Panc1 (cell line): ENCODE measurements around the gene HAO1. TPM values are rescaled to one million over a fixed set of nuclear protein-coding genes. Genes with fewer than 3 reads are reported as not detected.

Experiments used
- ATAC-seq: fragments of 200-7000 bp; cut with Tn5 transposase; 2 replicates; pipeline ENCODE4 v1.9.1; 2020; ENCODE audit warnings: mild to moderate bottlenecking, moderate library complexity
- BruUV-seq: library from RNA; stranded (reverse); fragments of 400-500 nt; replicated peaks from 2 replicates; lab custom pipeline; 2021; lab: Mats Ljungman, UMichigan
- CTCF ChIA-PET: fragments of 300-600 bp; sonication (Branson Sonifier 250); formaldehyde crosslinking; loops from one replicate; lab custom pipeline; 2022; ENCODE audit warnings: antibody characterized with exemption; lab: Charles Lee
- POLR2A ChIA-PET: fragments of 300-600 bp; sonication (Branson Sonifier 250); formaldehyde crosslinking; loops from one replicate; lab custom pipeline; 2022; ENCODE audit warnings: antibody characterized with exemption; lab: Charles Lee
- DNase-seq: peaks from one replicate; pipeline ENCODE4 v3.0.0-alpha.2; 2010; ENCODE audit warnings: low read depth, low spot score
- H3K27ac ChIP-seq: 2 replicates; pipeline ENCODE4 v1.5.1; 2011; ENCODE audit warnings: mild to moderate bottlenecking, low read length, inconsistent platforms
- H3K27me3 ChIP-seq: fragments of 200-500 bp; sonication (Bioruptor generic); 2 replicates; pipeline ENCODE4 v1.6.0; 2014; ENCODE audit warnings: low read length, inconsistent platforms; ENCODE audit not compliant: control insufficient read depth, insufficient read depth
- H3K36me3 ChIP-seq: fragments of 200-500 bp; sonication (Bioruptor generic); 2 replicates; pipeline ENCODE4 v1.5.1; 2014; ENCODE audit warnings: inconsistent platforms, mild to moderate bottlenecking, low read length, moderate library complexity; ENCODE audit not compliant: control insufficient read depth, insufficient read depth
- H3K4me1 ChIP-seq: 2 replicates; pipeline ENCODE4 v1.5.1; 2011; ENCODE audit warnings: inconsistent platforms, mild to moderate bottlenecking, low read length, moderate library complexity; ENCODE audit not compliant: control insufficient read depth, insufficient read depth
- H3K4me3 ChIP-seq, 2 experiments: 2 replicates each; pipeline ENCODE4 v1.5.1; 2011 to 2012; ENCODE audit warnings: low read depth in 2 of 2, low read length in 2 of 2, mild to moderate bottlenecking in 2 of 2, inconsistent platforms in 1 of 2, moderate library complexity in 1 of 2
- H3K9me3 ChIP-seq: fragments of 200-500 bp; sonication (Bioruptor generic); 2 replicates; pipeline ENCODE4 v1.5.1; 2014; ENCODE audit warnings: low read depth, mild to moderate bottlenecking, inconsistent platforms, low read length, moderate library complexity; ENCODE audit not compliant: control insufficient read depth, insufficient read depth
- CTCF ChIP-seq: fragments of 450-650 bp; IDR thresholded peaks from 2 replicates; pipeline ENCODE4 v1.5.1; 2017; ENCODE audit warnings: mild to moderate bottlenecking
- POLR2AphosphoS5 ChIP-seq: IDR thresholded peaks from 2 replicates; pipeline ENCODE4 v1.6.1; 2012; ENCODE audit warnings: mild to moderate bottlenecking, low read depth, low read length, moderate library complexity
- REST ChIP-seq, 2 experiments: IDR thresholded peaks; 2 replicates each; pipeline ENCODE4 v1.6.1; 2011 to 2012; ENCODE audit warnings: low read depth in 2 of 2, control low read depth in 1 of 2, low read length in 1 of 2, mild to moderate bottlenecking in 1 of 2, moderate library complexity in 1 of 2; ENCODE audit not compliant: insufficient read depth in 1 of 2
- SIN3A ChIP-seq: IDR thresholded peaks from 2 replicates; pipeline ENCODE4 v1.6.1; 2012; ENCODE audit warnings: low read depth, mild to moderate bottlenecking, low read length, moderate library complexity, borderline replicate concordance; ENCODE audit not compliant: insufficient read depth
- TCF7L2 ChIP-seq: IDR thresholded peaks from 2 replicates; pipeline ENCODE4 v1.6.1; 2011; ENCODE audit warnings: mild to moderate bottlenecking, low read depth, low read length, inconsistent platforms
- in situ Hi-C: cut with HindIII; loops from 2 replicates; pipeline ENCODE4 v1.10.0; 2016; ENCODE audit warnings: low sequenced_read_pairs, low pct_unique_long_range_greater_than_20kb
- intact Hi-C: fragments of 100-400 bp; cut with micrococcal nuclease; formaldehyde crosslinking; loops from one replicate; pipeline ENCODE4 v1.10.0; 2022; ENCODE audit not compliant: unreplicated experiment
- total RNA-seq: library from RNA; stranded (reverse); gene quantifications from one replicate; pipeline ENCODE4 v1.2.1, GENCODE V29; 2021; ENCODE audit not compliant: unreplicated experiment

HAO1 gene
- total RNA-seq, 1 experiment from 2014 or later, result 0.13 TPM

GRCh38 chr20:7883741-7884140 is 56.5 kb downstream of the HAO1 start:
- H3K4me3 ChIP-seq, result no peak overlapping the region
- TF ChIP-seq SIN3A, result no peak
- TF ChIP-seq POLR2AphosphoS5, result no peak
- no peak for TF ChIP-seq CTCF
- no peak for TF ChIP-seq REST (IDR thresholded peaks at IDR 0.05; ENCODE audit: insufficient read depth in 1 of 2, low read depth in 2 of 2, low read length in 1 of 2)
- TF ChIP-seq TCF7L2, result no peak
- DNase-seq (no peak), ATAC-seq (no peak)
- no peaks in the 10 kb centered on the region for H3K9me3 ChIP-seq
- POLR2A ChIA-PET, result no interaction called here
- BruUV-seq, result no TSS peak
- no peak overlapping the region for H3K27ac ChIP-seq
- H3K36me3 ChIP-seq, result no peaks in the 10 kb centered on the region
- CTCF ChIA-PET, result no interaction called here
- in situ Hi-C loops, result no loop called here
- no peaks in the 10 kb centered on the region for H3K27me3 ChIP-seq
- intact Hi-C loops, result no loop called here
- H3K4me1 ChIP-seq, result no peaks in the 10 kb centered on the region

- intact Hi-C loops, result no loop called here
- no peaks in the 10 kb centered on the region for H3K36me3 ChIP-seq
- no peaks in the 10 kb centered on the region for H3K4me1 ChIP-seq
- no TSS peak for BruUV-seq
- no peak for ATAC-seq
- no peak for DNase-seq
- CTCF ChIA-PET, result no interaction called here
- in situ Hi-C loops, result no loop called here
- POLR2A ChIA-PET, result no interaction called here
- no peak for TF ChIP-seq REST (IDR thresholded peaks at IDR 0.05; ENCODE audit: insufficient read depth in 1 of 2, low read depth in 2 of 2, low read length in 1 of 2)
- no peak for TF ChIP-seq SIN3A
- TF ChIP-seq POLR2AphosphoS5, result no peak
- no peak for TF ChIP-seq TCF7L2
- TF ChIP-seq CTCF, result no peak
- no peak overlapping the region for H3K27ac ChIP-seq
- no peak overlapping the region for H3K4me3 ChIP-seq
- no peaks in the 10 kb centered on the region for H3K27me3 ChIP-seq
- H3K9me3 ChIP-seq, result no peaks in the 10 kb centered on the region
Observed at GRCh38 chr20:7883309-7883708, 56.9 kb downstream of the HAO1 start.
